WTC11 (cell line): ENCODE results near the gene ZNF512B. TPM values are rescaled to one million over a fixed set of nuclear protein-coding genes. Genes with fewer than 3 reads are reported as not detected.

Source experiments
- ATAC-seq: fragments of 200-7000 bp; cut with Tn5 transposase; 2 replicates; pipeline ENCODE4 v1.10.0; 2021; ENCODE audit warnings: mild to moderate bottlenecking, moderate library complexity
- CTCF ChIA-PET: fragments of 300-600 bp; sonication (Branson Sonifier 250); formaldehyde crosslinking; loops from one replicate; lab custom pipeline; 2021; ENCODE audit warnings: antibody characterized with exemption; lab: Charles Lee
- POLR2A ChIA-PET: fragments of 350-600 bp; sonication (Branson Sonifier 250); formaldehyde crosslinking; loops from one replicate; lab custom pipeline; 2021; ENCODE audit warnings: antibody characterized with exemption; lab: Charles Lee
- DNase-seq: peaks from one replicate; pipeline ENCODE4 v3.0.0; 2021; ENCODE audit warnings: low spot score
- H3K27ac Mint-ChIP-seq: 2 replicates; pipeline ENCODE4 v1.8.0; 2021; ENCODE audit warnings: mixed read lengths
- H3K27me3 Mint-ChIP-seq: 2 replicates; pipeline ENCODE4 v1.8.0; 2021; ENCODE audit warnings: low read depth, mild to moderate bottlenecking, moderate library complexity, mixed read lengths
- H3K36me3 Mint-ChIP-seq: 2 replicates; pipeline ENCODE4 v1.8.0; 2021; ENCODE audit warnings: mixed read lengths
- H3K4me1 Mint-ChIP-seq: 2 replicates; pipeline ENCODE4 v1.8.0; 2022; ENCODE audit warnings: mixed read lengths
- H3K4me3 Mint-ChIP-seq: 2 replicates; pipeline ENCODE4 v1.8.0; 2021; ENCODE audit warnings: mild to moderate bottlenecking, moderate library complexity, mixed read lengths
- H3K9me3 Mint-ChIP-seq: 2 replicates; pipeline ENCODE4 v1.8.0; 2021; ENCODE audit warnings: mixed read lengths
- ATF3 ChIP-seq: sonication (generic); formaldehyde crosslinking; conservative IDR thresholded peaks from 2 replicates; pipeline ENCODE4 v1.8.1; 2022; ENCODE audit warnings: mild to moderate bottlenecking, missing genetic modification reagents
- E2F5 ChIP-seq: sonication (generic); formaldehyde crosslinking; IDR thresholded peaks from 2 replicates; pipeline ENCODE4 v1.8.1; 2022; ENCODE audit warnings: mild to moderate bottlenecking, moderate library complexity, missing genetic modification reagents
- EMX1 ChIP-seq: fragments of 250-450 bp; sonication (Bioruptor Pico); IDR thresholded peaks from 2 replicates; pipeline ENCODE4 v1.8.0; 2021; ENCODE audit warnings: mild to moderate bottlenecking
- ESRRA ChIP-seq: sonication (generic); formaldehyde crosslinking; IDR thresholded peaks from 2 replicates; pipeline ENCODE4 v1.8.1; 2022; ENCODE audit warnings: mild to moderate bottlenecking, missing genetic modification reagents, borderline replicate concordance
- FOXP1 ChIP-seq: sonication (generic); formaldehyde crosslinking; IDR thresholded peaks from 2 replicates; pipeline ENCODE4 v1.8.0; 2022; ENCODE audit warnings: missing genetic modification reagents, mild to moderate bottlenecking, moderate library complexity, borderline replicate concordance
- JAZF1 ChIP-seq: fragments of 250-450 bp; sonication (Bioruptor Pico); IDR thresholded peaks from 2 replicates; pipeline ENCODE4 v1.9.0; 2021; ENCODE audit warnings: moderate library complexity, mild to moderate bottlenecking, inconsistent platforms
- MAX ChIP-seq: sonication (generic); formaldehyde crosslinking; IDR thresholded peaks from 2 replicates; pipeline ENCODE4 v1.8.0; 2022; ENCODE audit warnings: mild to moderate bottlenecking, missing genetic modification reagents
- MLX ChIP-seq: sonication (generic); formaldehyde crosslinking; IDR thresholded peaks from 2 replicates; pipeline ENCODE4 v1.8.1; 2023; ENCODE audit warnings: mild to moderate bottlenecking, missing genetic modification reagents, moderate library complexity
- NR2C2 ChIP-seq: sonication (generic); formaldehyde crosslinking; IDR thresholded peaks from 2 replicates; pipeline ENCODE4 v1.8.0; 2022; ENCODE audit warnings: mild to moderate bottlenecking, missing genetic modification reagents
- NR3C1 ChIP-seq: sonication (generic); formaldehyde crosslinking; conservative IDR thresholded peaks from 2 replicates; pipeline ENCODE4 v1.8.1; 2023; ENCODE audit warnings: low read depth, mild to moderate bottlenecking, missing genetic modification reagents
- RELA ChIP-seq: sonication (generic); formaldehyde crosslinking; IDR thresholded peaks from 2 replicates; pipeline ENCODE4 v1.8.1; 2022; ENCODE audit warnings: missing genetic modification reagents, mild to moderate bottlenecking, borderline replicate concordance
- RORB ChIP-seq: fragments of 250-450 bp; sonication (Bioruptor Pico); IDR thresholded peaks from 2 replicates; pipeline ENCODE4 v1.9.0; 2021; ENCODE audit warnings: mild to moderate bottlenecking
- SOX15 ChIP-seq: fragments of 250-450 bp; sonication (Bioruptor Pico); IDR thresholded peaks from 2 replicates; pipeline ENCODE4 v1.9.0; 2021; ENCODE audit warnings: mild to moderate bottlenecking
- ZNF219 ChIP-seq: sonication (generic); formaldehyde crosslinking; IDR thresholded peaks from 2 replicates; pipeline ENCODE4 v1.8.0; 2023; ENCODE audit warnings: missing genetic modification reagents, mild to moderate bottlenecking, borderline replicate concordance
- ZNF263 ChIP-seq: sonication (generic); formaldehyde crosslinking; IDR thresholded peaks from 2 replicates; pipeline ENCODE4 v1.8.1; 2022; ENCODE audit warnings: low read depth, mild to moderate bottlenecking, moderate library complexity, missing genetic modification reagents
- ZSCAN18 ChIP-seq: fragments of 250-450 bp; sonication (Bioruptor Pico); IDR thresholded peaks from 2 replicates; pipeline ENCODE4 v2.1.2; 2022; ENCODE audit warnings: mild to moderate bottlenecking, moderate library complexity
- total RNA-seq: library from RNA; stranded (reverse); gene quantifications from 3 replicates; pipeline ENCODE4 v1.2.3, GENCODE V29; 2021
- TF ChIP-seq, protein P1 (sequence below): sonication (generic); formaldehyde crosslinking; IDR thresholded peaks from 2 replicates; pipeline ENCODE4 v1.8.1; 2022; ENCODE audit warnings: mild to moderate bottlenecking, missing genetic modification reagents, moderate library complexity, borderline replicate concordance
- TF ChIP-seq, protein P2 (sequence below): sonication (generic); formaldehyde crosslinking; IDR thresholded peaks from 2 replicates; pipeline ENCODE4 v1.8.1; 2022; ENCODE audit warnings: low read depth, missing genetic modification reagents, borderline replicate concordance
- TF ChIP-seq, protein P3 (sequence below): sonication (generic); formaldehyde crosslinking; IDR thresholded peaks from 2 replicates; pipeline ENCODE4 v1.8.0; 2022; ENCODE audit warnings: mild to moderate bottlenecking, missing genetic modification reagents
- TF ChIP-seq, protein P4 (sequence below): fragments of 250-450 bp; sonication (Bioruptor Pico); IDR thresholded peaks from 2 replicates; pipeline ENCODE4 v1.9.0; 2021; ENCODE audit warnings: mild to moderate bottlenecking, borderline replicate concordance
- TF ChIP-seq, protein P5 (sequence below): sonication (generic); formaldehyde crosslinking; IDR thresholded peaks from 2 replicates; pipeline ENCODE4 v1.8.1; 2023; ENCODE audit warnings: mild to moderate bottlenecking, missing genetic modification reagents

ZNF512B gene
- total RNA-seq, 1 experiment from 2014 or later = 23.3 TPM

GRCh38 chr20:63966172-63966943 lies 3.4 kb downstream of the ZNF512B start:
- TF ChIP-seq, protein P1, sequence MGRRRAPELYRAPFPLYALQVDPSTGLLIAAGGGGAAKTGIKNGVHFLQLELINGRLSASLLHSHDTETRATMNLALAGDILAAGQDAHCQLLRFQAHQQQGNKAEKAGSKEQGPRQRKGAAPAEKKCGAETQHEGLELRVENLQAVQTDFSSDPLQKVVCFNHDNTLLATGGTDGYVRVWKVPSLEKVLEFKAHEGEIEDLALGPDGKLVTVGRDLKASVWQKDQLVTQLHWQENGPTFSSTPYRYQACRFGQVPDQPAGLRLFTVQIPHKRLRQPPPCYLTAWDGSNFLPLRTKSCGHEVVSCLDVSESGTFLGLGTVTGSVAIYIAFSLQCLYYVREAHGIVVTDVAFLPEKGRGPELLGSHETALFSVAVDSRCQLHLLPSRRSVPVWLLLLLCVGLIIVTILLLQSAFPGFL = no peak
- TF ChIP-seq E2F5 (CRISPR knock-in tag) (peak; percentile 41; the same call in 1 of the 2 replicates), ESRRA (CRISPR knock-in tag) (no peak), SOX15 (no peak), ATF3 (CRISPR knock-in tag) (0 out of 2 replicates have a peak, but pooled peaks have one; percentile 37), RORB (CRISPR knock-in tag) (no peak), JAZF1 (no peak), RELA (CRISPR knock-in tag) (no peak), ZNF263 (CRISPR knock-in tag) (no peak)
- TF ChIP-seq, protein P2, sequence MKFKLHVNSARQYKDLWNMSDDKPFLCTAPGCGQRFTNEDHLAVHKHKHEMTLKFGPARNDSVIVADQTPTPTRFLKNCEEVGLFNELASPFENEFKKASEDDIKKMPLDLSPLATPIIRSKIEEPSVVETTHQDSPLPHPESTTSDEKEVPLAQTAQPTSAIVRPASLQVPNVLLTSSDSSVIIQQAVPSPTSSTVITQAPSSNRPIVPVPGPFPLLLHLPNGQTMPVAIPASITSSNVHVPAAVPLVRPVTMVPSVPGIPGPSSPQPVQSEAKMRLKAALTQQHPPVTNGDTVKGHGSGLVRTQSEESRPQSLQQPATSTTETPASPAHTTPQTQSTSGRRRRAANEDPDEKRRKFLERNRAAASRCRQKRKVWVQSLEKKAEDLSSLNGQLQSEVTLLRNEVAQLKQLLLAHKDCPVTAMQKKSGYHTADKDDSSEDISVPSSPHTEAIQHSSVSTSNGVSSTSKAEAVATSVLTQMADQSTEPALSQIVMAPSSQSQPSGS = no peak
- TF ChIP-seq, protein P3, sequence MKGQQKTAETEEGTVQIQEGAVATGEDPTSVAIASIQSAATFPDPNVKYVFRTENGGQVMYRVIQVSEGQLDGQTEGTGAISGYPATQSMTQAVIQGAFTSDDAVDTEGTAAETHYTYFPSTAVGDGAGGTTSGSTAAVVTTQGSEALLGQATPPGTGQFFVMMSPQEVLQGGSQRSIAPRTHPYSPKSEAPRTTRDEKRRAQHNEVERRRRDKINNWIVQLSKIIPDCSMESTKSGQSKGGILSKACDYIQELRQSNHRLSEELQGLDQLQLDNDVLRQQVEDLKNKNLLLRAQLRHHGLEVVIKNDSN (CRISPR knock-in tag) = no peak
- H3K4me3 Mint-ChIP-seq = no peak overlapping the region
- no peaks in the 10 kb centered on the region for H3K4me1 Mint-ChIP-seq
- H3K9me3 Mint-ChIP-seq = peaks cover 3% of the 10 kb centered on the region; the same call in 1 of the 2 replicates
- no peak for DNase-seq
- peaks cover 16% of the 10 kb centered on the region for H3K27me3 Mint-ChIP-seq
- CTCF ChIA-PET = no interaction called here
- ATAC-seq = no peak
- POLR2A ChIA-PET = no interaction called here
- H3K27ac Mint-ChIP-seq = no peak overlapping the region
- peaks cover 59% of the 10 kb centered on the region for H3K36me3 Mint-ChIP-seq

- ChIA-PET CTCF (no interaction called here), POLR2A (no interaction called here)
- peaks cover 3% of the 10 kb centered on the region; the same call in 1 of the 2 replicates for H3K9me3 Mint-ChIP-seq
- no peak overlapping the region for H3K27ac Mint-ChIP-seq
- no peaks in the 10 kb centered on the region for H3K4me1 Mint-ChIP-seq
- DNase-seq = no peak
- H3K4me3 Mint-ChIP-seq = no peak overlapping the region
- peaks cover 62% of the 10 kb centered on the region for H3K36me3 Mint-ChIP-seq
- no peak for ATAC-seq
- 0 out of 2 replicates have a peak, but pooled peaks cover 3% of the 10 kb centered on the region for H3K27me3 Mint-ChIP-seq
- TF ChIP-seq ZNF219 (CRISPR knock-in tag) = no peak
- TF ChIP-seq, protein P4, sequence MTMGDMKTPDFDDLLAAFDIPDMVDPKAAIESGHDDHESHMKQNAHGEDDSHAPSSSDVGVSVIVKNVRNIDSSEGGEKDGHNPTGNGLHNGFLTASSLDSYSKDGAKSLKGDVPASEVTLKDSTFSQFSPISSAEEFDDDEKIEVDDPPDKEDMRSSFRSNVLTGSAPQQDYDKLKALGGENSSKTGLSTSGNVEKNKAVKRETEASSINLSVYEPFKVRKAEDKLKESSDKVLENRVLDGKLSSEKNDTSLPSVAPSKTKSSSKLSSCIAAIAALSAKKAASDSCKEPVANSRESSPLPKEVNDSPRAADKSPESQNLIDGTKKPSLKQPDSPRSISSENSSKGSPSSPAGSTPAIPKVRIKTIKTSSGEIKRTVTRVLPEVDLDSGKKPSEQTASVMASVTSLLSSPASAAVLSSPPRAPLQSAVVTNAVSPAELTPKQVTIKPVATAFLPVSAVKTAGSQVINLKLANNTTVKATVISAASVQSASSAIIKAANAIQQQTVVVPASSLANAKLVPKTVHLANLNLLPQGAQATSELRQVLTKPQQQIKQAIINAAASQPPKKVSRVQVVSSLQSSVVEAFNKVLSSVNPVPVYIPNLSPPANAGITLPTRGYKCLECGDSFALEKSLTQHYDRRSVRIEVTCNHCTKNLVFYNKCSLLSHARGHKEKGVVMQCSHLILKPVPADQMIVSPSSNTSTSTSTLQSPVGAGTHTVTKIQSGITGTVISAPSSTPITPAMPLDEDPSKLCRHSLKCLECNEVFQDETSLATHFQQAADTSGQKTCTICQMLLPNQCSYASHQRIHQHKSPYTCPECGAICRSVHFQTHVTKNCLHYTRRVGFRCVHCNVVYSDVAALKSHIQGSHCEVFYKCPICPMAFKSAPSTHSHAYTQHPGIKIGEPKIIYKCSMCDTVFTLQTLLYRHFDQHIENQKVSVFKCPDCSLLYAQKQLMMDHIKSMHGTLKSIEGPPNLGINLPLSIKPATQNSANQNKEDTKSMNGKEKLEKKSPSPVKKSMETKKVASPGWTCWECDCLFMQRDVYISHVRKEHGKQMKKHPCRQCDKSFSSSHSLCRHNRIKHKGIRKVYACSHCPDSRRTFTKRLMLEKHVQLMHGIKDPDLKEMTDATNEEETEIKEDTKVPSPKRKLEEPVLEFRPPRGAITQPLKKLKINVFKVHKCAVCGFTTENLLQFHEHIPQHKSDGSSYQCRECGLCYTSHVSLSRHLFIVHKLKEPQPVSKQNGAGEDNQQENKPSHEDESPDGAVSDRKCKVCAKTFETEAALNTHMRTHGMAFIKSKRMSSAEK = no peak
- no peak for TF ChIP-seq NR2C2 (CRISPR knock-in tag)
- no peak for TF ChIP-seq NR3C1 (CRISPR knock-in tag)
- TF ChIP-seq EMX1 = no peak
- no peak for TF ChIP-seq MAX (CRISPR knock-in tag)
- TF ChIP-seq, protein P5, sequence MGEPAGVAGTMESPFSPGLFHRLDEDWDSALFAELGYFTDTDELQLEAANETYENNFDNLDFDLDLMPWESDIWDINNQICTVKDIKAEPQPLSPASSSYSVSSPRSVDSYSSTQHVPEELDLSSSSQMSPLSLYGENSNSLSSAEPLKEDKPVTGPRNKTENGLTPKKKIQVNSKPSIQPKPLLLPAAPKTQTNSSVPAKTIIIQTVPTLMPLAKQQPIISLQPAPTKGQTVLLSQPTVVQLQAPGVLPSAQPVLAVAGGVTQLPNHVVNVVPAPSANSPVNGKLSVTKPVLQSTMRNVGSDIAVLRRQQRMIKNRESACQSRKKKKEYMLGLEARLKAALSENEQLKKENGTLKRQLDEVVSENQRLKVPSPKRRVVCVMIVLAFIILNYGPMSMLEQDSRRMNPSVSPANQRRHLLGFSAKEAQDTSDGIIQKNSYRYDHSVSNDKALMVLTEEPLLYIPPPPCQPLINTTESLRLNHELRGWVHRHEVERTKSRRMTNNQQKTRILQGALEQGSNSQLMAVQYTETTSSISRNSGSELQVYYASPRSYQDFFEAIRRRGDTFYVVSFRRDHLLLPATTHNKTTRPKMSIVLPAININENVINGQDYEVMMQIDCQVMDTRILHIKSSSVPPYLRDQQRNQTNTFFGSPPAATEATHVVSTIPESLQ (CRISPR knock-in tag) = no peak
- no peak for TF ChIP-seq ZSCAN18 (CRISPR knock-in tag)
- TF ChIP-seq MLX = no peak
- TF ChIP-seq FOXP1 (CRISPR knock-in tag) = no peak
These were observed 5.3 kb downstream of the ZNF512B start for GRCh38 chr20:63964412-63964811.
